ENCODE measurements around the gene CDR2L.

The CDR2L gene

DNA sequence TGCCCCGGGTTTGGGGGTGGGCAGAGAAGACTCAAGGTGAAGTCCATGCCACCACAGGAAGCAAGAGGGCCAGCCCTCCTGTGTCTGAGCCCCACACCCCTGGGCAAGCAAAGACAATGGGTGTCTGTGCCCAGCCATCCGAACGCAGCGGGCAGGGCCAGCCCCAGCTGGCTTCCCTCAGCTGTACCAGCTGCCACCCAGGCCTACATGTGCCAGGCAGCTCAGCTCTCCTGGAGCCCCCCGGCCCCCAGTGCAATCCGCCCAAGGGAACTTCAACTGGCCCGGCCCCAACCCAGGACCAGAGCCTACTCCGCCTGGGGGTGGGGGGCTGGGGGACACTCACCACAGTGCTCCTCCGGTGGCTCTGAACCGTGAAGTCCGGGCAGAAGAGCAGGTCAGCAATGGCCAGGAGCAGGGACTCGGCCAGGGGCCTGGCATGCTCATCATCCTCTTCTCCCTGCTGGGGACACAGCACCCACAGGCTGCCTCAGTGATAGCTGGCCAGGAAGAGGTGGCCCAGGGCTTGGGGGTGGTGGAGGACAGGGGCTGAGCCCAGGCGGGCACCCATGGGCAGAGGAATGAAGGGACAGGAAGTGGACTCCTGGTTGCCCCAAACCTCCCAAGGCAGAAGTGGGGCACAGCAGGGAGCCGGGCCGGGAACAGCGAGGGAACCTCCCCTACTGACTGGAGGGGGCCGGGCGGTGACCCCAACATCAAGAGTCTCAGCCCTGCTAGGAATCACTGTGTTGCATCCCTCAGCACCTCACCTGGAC lies 24.6 kb upstream of the CDR2L start:
- H4K20me1 ChIP-seq (ENCODE audit: insufficient read depth, low read length), result no peaks in the 10 kb centered on the region
- DNase-seq, result no peak
- H3K9me3 ChIP-seq (replicated peaks; ENCODE audit: insufficient read depth, low read length), result no peaks in the 10 kb centered on the region
- no peak overlapping the region for H2AFZ ChIP-seq (ENCODE audit: low read length)
- TF ChIP-seq EZH2phosphoT487 (IDR thresholded peaks at IDR 0.05; ENCODE audit: low read length) (no peak), CTCF (IDR thresholded peaks at IDR 0.05; ENCODE audit: low read length) (no peak), EZH2 (optimal IDR thresholded peaks at IDR 0.05; ENCODE audit: low read depth, low read length) (no peak)
- H3K4me3 ChIP-seq (ENCODE audit: low read length), result no peak overlapping the region
- peaks cover 14% of the 10 kb centered on the region for H3K27me3 ChIP-seq (replicated peaks; ENCODE audit: insufficient read depth, low read length)
- no peaks in the 10 kb centered on the region for H3K79me2 ChIP-seq (ENCODE audit: low read length)
- H3K9me2 ChIP-seq (replicated peaks; ENCODE audit: insufficient read depth, low read length), result no peaks in the 10 kb centered on the region
- peaks cover 4% of the 10 kb centered on the region for H3K4me1 ChIP-seq (ENCODE audit: low read length)
- no peak overlapping the region for H3K9ac ChIP-seq (ENCODE audit: low read length)
- no peaks in the 10 kb centered on the region for H3K36me3 ChIP-seq (replicated peaks; ENCODE audit: insufficient read depth, low read length)
- no peak overlapping the region for H3K4me2 ChIP-seq (ENCODE audit: low read depth, low read length)
- no peaks in the 10 kb centered on the region for H3F3A ChIP-seq (ENCODE audit: insufficient read depth, low read length)
- H3K27ac ChIP-seq (ENCODE audit: low read length), result no peak overlapping the region

GRCh38 chr17:74963656-74964055 lies 23.8 kb upstream of the CDR2L start:
- TF ChIP-seq CTCF (IDR thresholded peaks at IDR 0.05; ENCODE audit: low read length) (no peak), EZH2phosphoT487 (IDR thresholded peaks at IDR 0.05; ENCODE audit: low read length) (no peak), EZH2 (optimal IDR thresholded peaks at IDR 0.05; ENCODE audit: low read depth, low read length) (no peak)
- Histone ChIP-seq H3K36me3 (replicated peaks; ENCODE audit: insufficient read depth, low read length) (no peaks in the 10 kb centered on the region), H4K20me1 (ENCODE audit: insufficient read depth, low read length) (no peaks in the 10 kb centered on the region), H3K4me3 (ENCODE audit: low read length) (no peak overlapping the region), H2AFZ (ENCODE audit: low read length) (no peak overlapping the region), H3F3A (ENCODE audit: insufficient read depth, low read length) (no peaks in the 10 kb centered on the region), H3K27me3 (replicated peaks; ENCODE audit: insufficient read depth, low read length) (peaks cover 13% of the 10 kb centered on the region), H3K9me2 (replicated peaks; ENCODE audit: insufficient read depth, low read length) (no peaks in the 10 kb centered on the region), H3K79me2 (ENCODE audit: low read length) (no peaks in the 10 kb centered on the region), H3K9me3 (replicated peaks; ENCODE audit: insufficient read depth, low read length) (no peaks in the 10 kb centered on the region), H3K27ac (ENCODE audit: low read length) (no peak overlapping the region), H3K4me2 (ENCODE audit: low read depth, low read length) (no peak overlapping the region), H3K9ac (ENCODE audit: low read length) (no peak overlapping the region), H3K4me1 (ENCODE audit: low read length) (peaks cover 4% of the 10 kb centered on the region)
- DNase-seq, result no peak

- H3K36me3 ChIP-seq (replicated peaks; ENCODE audit: insufficient read depth, low read length), result no peaks in the 10 kb centered on the region
- peaks cover 8% of the 10 kb centered on the region for H3K27me3 ChIP-seq (replicated peaks; ENCODE audit: insufficient read depth, low read length)
- peaks cover 4% of the 10 kb centered on the region for H3K4me1 ChIP-seq (ENCODE audit: low read length)
- no peak overlapping the region for H2AFZ ChIP-seq (ENCODE audit: low read length)
- no peak overlapping the region for H3K4me3 ChIP-seq (ENCODE audit: low read length)
- H3K9me3 ChIP-seq (replicated peaks; ENCODE audit: insufficient read depth, low read length), result no peaks in the 10 kb centered on the region
- H3K79me2 ChIP-seq (ENCODE audit: low read length), result no peaks in the 10 kb centered on the region
- TF ChIP-seq EZH2phosphoT487 (IDR thresholded peaks at IDR 0.05; ENCODE audit: low read length), result no peak
- TF ChIP-seq CTCF (IDR thresholded peaks at IDR 0.05; ENCODE audit: low read length), result no peak
- no peak for TF ChIP-seq EZH2 (optimal IDR thresholded peaks at IDR 0.05; ENCODE audit: low read depth, low read length)
- no peak overlapping the region for H3K27ac ChIP-seq (ENCODE audit: low read length)
- H4K20me1 ChIP-seq (ENCODE audit: insufficient read depth, low read length), result no peaks in the 10 kb centered on the region
- no peak overlapping the region for H3K4me2 ChIP-seq (ENCODE audit: low read depth, low read length)
- no peak for DNase-seq
- H3F3A ChIP-seq (ENCODE audit: insufficient read depth, low read length), result no peaks in the 10 kb centered on the region
- H3K9me2 ChIP-seq (replicated peaks; ENCODE audit: insufficient read depth, low read length), result no peaks in the 10 kb centered on the region
- H3K9ac ChIP-seq (ENCODE audit: low read length), result no peak overlapping the region
Observed at GRCh38 chr17:74964246-74964761, 23.1 kb upstream of the CDR2L start.
